H1 (cell line): ENCODE data around the gene VGF. TPM values are rescaled to one million over a fixed set of nuclear protein-coding genes. Genes with fewer than 3 reads are reported as not detected.

Experiments used
- CTCF ChIA-PET: fragments of 300-600 bp; sonication (Branson Sonifier 250); formaldehyde crosslinking; loops from one replicate; lab custom pipeline; 2021; ENCODE audit not compliant: partially characterized antibody; lab: Charles Lee
- POLR2A ChIA-PET: fragments of 300-600 bp; sonication (Branson Sonifier 250); formaldehyde crosslinking; loops from one replicate; lab custom pipeline; 2021; ENCODE audit warnings: inconsistent platforms; ENCODE audit not compliant: partially characterized antibody; lab: Charles Lee
- DNase-seq, 2 experiments: peaks; one replicate each; pipeline versions ENCODE4 v3.0.0 to v3.0.0-alpha.2; 2010 to 2022; ENCODE audit warnings: low spot score in 2 of 2, low read depth in 1 of 2, mixed read lengths in 1 of 2
- FAIRE-seq: peaks from 2 replicates; lab custom pipeline; 2011; peaks lifted over from hg19 to GRCh38; lab: Jason Lieb, UNC
- H2AFZ ChIP-seq: 2 replicates; pipeline ENCODE4 v1.8.1; 2012; ENCODE audit warnings: low read length, inconsistent platforms
- H2AK5ac ChIP-seq: 2 replicates; pipeline ENCODE4 v1.6.1; 2013; ENCODE audit warnings: low read depth, low read length
- H2BK120ac ChIP-seq: replicated peaks from 2 replicates; pipeline ENCODE3; 2013; ENCODE audit warnings: low read depth, low read length, inconsistent platforms
- H2BK12ac ChIP-seq: 2 replicates; pipeline ENCODE4 v1.6.1; 2013; ENCODE audit warnings: low read depth, low read length
- H2BK15ac ChIP-seq: 2 replicates; pipeline ENCODE4 v1.6.1; 2013; ENCODE audit warnings: low read length
- H2BK20ac ChIP-seq: 2 replicates; pipeline ENCODE4 v1.6.1; 2013; ENCODE audit warnings: low read length
- H2BK5ac ChIP-seq: 2 replicates; pipeline ENCODE4 v1.6.1; 2013; ENCODE audit warnings: low read depth, low read length
- H3K14ac ChIP-seq: 2 replicates; pipeline ENCODE4 v1.6.1; 2013; ENCODE audit warnings: inconsistent platforms; ENCODE audit not compliant: insufficient read length
- H3K18ac ChIP-seq: 2 replicates; pipeline ENCODE4 v1.6.1; 2013; ENCODE audit warnings: low read length; ENCODE audit errors: extremely low read depth
- H3K23ac ChIP-seq: 2 replicates; pipeline ENCODE4 v1.6.1; 2013; ENCODE audit warnings: inconsistent platforms; ENCODE audit not compliant: insufficient read length
- H3K23me2 ChIP-seq: 2 replicates; pipeline ENCODE4 v1.6.1; 2013; ENCODE audit warnings: low read depth, low read length
- H3K27ac ChIP-seq: 2 replicates; pipeline ENCODE4 v1.6.1; 2011; ENCODE audit warnings: low read depth, low read length, inconsistent platforms
- H3K27me3 ChIP-seq, 4 experiments: replicated peaks in 1 of 4; 1 replicate in 1 of 4; 2 replicates in 3 of 4; pipeline versions ENCODE4 v1.6.1 to v1.8.1; 2011 to 2013; ENCODE audit warnings: low read length in 3 of 4, mild to moderate bottlenecking in 3 of 4, inconsistent platforms in 2 of 4, mixed read lengths in 2 of 4, moderate library complexity in 1 of 4; ENCODE audit not compliant: control insufficient read depth in 3 of 4, insufficient read depth in 3 of 4; ENCODE audit errors: extremely low read depth in 1 of 4
- H3K36me3 ChIP-seq, 4 experiments: 2 replicates each; pipeline versions ENCODE4 v1.6.1 to v1.8.1; 2011 to 2013; ENCODE audit warnings: mild to moderate bottlenecking in 4 of 4, low read length in 3 of 4, moderate library complexity in 2 of 4, control low read depth in 1 of 4, inconsistent platforms in 1 of 4; ENCODE audit not compliant: insufficient read depth in 4 of 4, control insufficient read depth in 2 of 4
- H3K4ac ChIP-seq: replicated peaks from 2 replicates; pipeline ENCODE3; 2013; ENCODE audit warnings: low read length, low read depth, mixed read lengths, inconsistent platforms; ENCODE audit not compliant: insufficient read length
- H3K4me1 ChIP-seq, 4 experiments: replicated peaks in 1 of 4; 1 replicate in 1 of 4; 2 replicates in 3 of 4; pipeline versions ENCODE4 v1.6.1 to v1.8.1; 2011 to 2013; ENCODE audit warnings: low read length in 3 of 4, inconsistent platforms in 2 of 4, mixed read lengths in 1 of 4; ENCODE audit not compliant: insufficient read depth in 4 of 4, control insufficient read depth in 3 of 4
- H3K4me2 ChIP-seq, 2 experiments: 2 replicates each; pipeline versions ENCODE4 v1.6.1 to v1.8.1; 2011 to 2013; ENCODE audit warnings: low read depth in 2 of 2, low read length in 2 of 2, control low read depth in 1 of 2, inconsistent platforms in 1 of 2, mild to moderate bottlenecking in 1 of 2; ENCODE audit not compliant: insufficient read depth in 1 of 2
- H3K4me3 ChIP-seq, 4 experiments: fragments of 200-600, 300-600 bp in 1 of 4; sonication (generic), shearing (Covaris generic), sonication (Bioruptor Twin) in 1 of 4; 2 replicates each; pipeline versions ENCODE4 v1.5.1 to v1.8.1; 2011 to 2016; ENCODE audit warnings: low read length in 4 of 4, low read depth in 3 of 4, control low read depth in 2 of 4, inconsistent platforms in 2 of 4, mild to moderate bottlenecking in 2 of 4, mixed read lengths in 1 of 4, moderate library complexity in 1 of 4; ENCODE audit not compliant: insufficient read depth in 2 of 4; ENCODE audit errors: extremely low read depth in 1 of 4
- H3K56ac ChIP-seq: replicated peaks from 2 replicates; pipeline ENCODE3; 2013; ENCODE audit warnings: low read depth, mild to moderate bottlenecking, mixed read lengths, low read length, inconsistent platforms; ENCODE audit not compliant: insufficient read length
- H3K79me1 ChIP-seq: 2 replicates; pipeline ENCODE4 v1.6.1; 2013; ENCODE audit warnings: low read depth, low read length, control low read depth
- H3K79me2 ChIP-seq, 2 experiments: 2 replicates each; pipeline versions ENCODE4 v1.6.1 to v1.8.1; 2012 to 2013; ENCODE audit warnings: low read length in 2 of 2, mild to moderate bottlenecking in 2 of 2, inconsistent platforms in 1 of 2; ENCODE audit not compliant: insufficient read depth in 2 of 2, control insufficient read depth in 1 of 2
- H3K9ac ChIP-seq, 4 experiments: replicated peaks in 1 of 4; 1 replicate in 1 of 4; 2 replicates in 3 of 4; pipeline versions ENCODE4 v1.6.1 to v1.8.1; 2011 to 2013; ENCODE audit warnings: low read depth in 3 of 4, low read length in 3 of 4, control low read depth in 2 of 4, mild to moderate bottlenecking in 2 of 4, moderate library complexity in 2 of 4, inconsistent platforms in 1 of 4; ENCODE audit errors: extremely low read depth in 1 of 4
- H3K9me3 ChIP-seq, 2 experiments: 2 replicates each; pipeline versions ENCODE4 v1.6.1 to v1.8.1; 2012 to 2013; ENCODE audit warnings: mild to moderate bottlenecking in 2 of 2, moderate library complexity in 2 of 2, control low read depth in 1 of 2, inconsistent platforms in 1 of 2, low read depth in 1 of 2, low read length in 1 of 2, mixed read lengths in 1 of 2; ENCODE audit not compliant: insufficient read depth in 2 of 2
- H4K20me1 ChIP-seq, 2 experiments: replicated peaks in 1 of 2; 2 replicates each; pipeline versions ENCODE3 to v1.8.1; 2011 to 2013; ENCODE audit warnings: inconsistent platforms in 2 of 2, low read length in 2 of 2, mild to moderate bottlenecking in 1 of 2; ENCODE audit not compliant: insufficient read depth in 2 of 2, control insufficient read depth in 1 of 2
- H4K5ac ChIP-seq: 2 replicates; pipeline ENCODE4 v1.6.1; 2013; ENCODE audit warnings: low read length, low read depth, mixed read lengths, inconsistent platforms; ENCODE audit not compliant: insufficient read length
- H4K8ac ChIP-seq: 2 replicates; pipeline ENCODE4 v1.8.0; 2013; ENCODE audit warnings: mild to moderate bottlenecking, moderate library complexity, low read length, inconsistent platforms; ENCODE audit not compliant: insufficient read depth; ENCODE audit errors: extremely low read depth
- H4K91ac ChIP-seq: replicated peaks from 2 replicates; pipeline ENCODE3; 2013; ENCODE audit warnings: low read length, mixed read lengths, inconsistent platforms; ENCODE audit not compliant: insufficient read length
- HDAC2 ChIP-seq, 2 experiments: fragments of 300-600 bp in 1 of 2; sonication (generic) in 1 of 2; IDR thresholded peaks; 2 replicates each; pipeline ENCODE4 v1.6.1; 2011 to 2012; ENCODE audit warnings: low read depth in 2 of 2, low read length in 2 of 2, mild to moderate bottlenecking in 2 of 2, moderate library complexity in 2 of 2, borderline replicate concordance in 1 of 2, inconsistent platforms in 1 of 2
- NRF1 ChIP-seq: IDR thresholded peaks from 2 replicates; pipeline ENCODE4 v1.6.1; 2011; ENCODE audit warnings: mild to moderate bottlenecking, low read depth, low read length, improper control_type of control experiment
- SAP30 ChIP-seq: fragments of 300-600 bp; sonication (generic); IDR thresholded peaks from 2 replicates; pipeline ENCODE4 v1.7.1; 2012; ENCODE audit warnings: low read length, moderate library complexity, mild to moderate bottlenecking, inconsistent platforms; ENCODE audit not compliant: insufficient read depth, insufficient replicate concordance
- WGBS, 2 experiments: shearing (Covaris generic) in 1 of 2; methylation state at CpG; one replicate each; pipeline versions ENCODE4 v1.1.6 to v1.1.7; 2013 to 2015; ENCODE audit warnings: low lambda C conversion rate in 2 of 2, mixed read lengths in 2 of 2, inconsistent platforms in 1 of 2, low coverage in 1 of 2, missing lambda C conversion rate in 1 of 2; ENCODE audit not compliant: insufficient replicate concordance in 2 of 2, insufficient coverage in 1 of 2, insufficient read length in 1 of 2; ENCODE audit errors: extremely low coverage in 1 of 2, missing lambda C conversion rate in 1 of 2; 5-methylcytosine and 5-hydroxymethylcytosine counted together
- polyA plus RNA-seq, 7 experiments: library from polyadenylated mRNA; depleted of rRNA in 3 of 7; stranded (reverse) in 5 of 7; unstranded in 2 of 7; fragments of >200 nt in 5 of 7; fragments of 200-250 nt in 2 of 7; gene quantifications; 1 replicate in 5 of 7; 2 replicates in 1 of 7; 4 replicates in 1 of 7; pipeline versions ENCODE4 v1.2.1 to v1.2.3, GENCODE V29; 2011 to 2013; ENCODE audit warnings: missing spikeins in 2 of 7, mixed read lengths in 2 of 7
- total RNA-seq: library from RNA; stranded (reverse); fragmentation: NEBNext Ultra II Directional; extraction: Animal tissue kit (Norgen Biotek cat#: 25700); gene quantifications from 2 replicates; pipeline ENCODE4 v1.2.1, GENCODE V29; 2021

The VGF gene
- total and polyA plus RNA-seq, 2 of the 8 experiments (the other 6 are each of a cell fraction or from before 2014, with no cell fraction given) = 1.6 to 7.0 TPM

DNA sequence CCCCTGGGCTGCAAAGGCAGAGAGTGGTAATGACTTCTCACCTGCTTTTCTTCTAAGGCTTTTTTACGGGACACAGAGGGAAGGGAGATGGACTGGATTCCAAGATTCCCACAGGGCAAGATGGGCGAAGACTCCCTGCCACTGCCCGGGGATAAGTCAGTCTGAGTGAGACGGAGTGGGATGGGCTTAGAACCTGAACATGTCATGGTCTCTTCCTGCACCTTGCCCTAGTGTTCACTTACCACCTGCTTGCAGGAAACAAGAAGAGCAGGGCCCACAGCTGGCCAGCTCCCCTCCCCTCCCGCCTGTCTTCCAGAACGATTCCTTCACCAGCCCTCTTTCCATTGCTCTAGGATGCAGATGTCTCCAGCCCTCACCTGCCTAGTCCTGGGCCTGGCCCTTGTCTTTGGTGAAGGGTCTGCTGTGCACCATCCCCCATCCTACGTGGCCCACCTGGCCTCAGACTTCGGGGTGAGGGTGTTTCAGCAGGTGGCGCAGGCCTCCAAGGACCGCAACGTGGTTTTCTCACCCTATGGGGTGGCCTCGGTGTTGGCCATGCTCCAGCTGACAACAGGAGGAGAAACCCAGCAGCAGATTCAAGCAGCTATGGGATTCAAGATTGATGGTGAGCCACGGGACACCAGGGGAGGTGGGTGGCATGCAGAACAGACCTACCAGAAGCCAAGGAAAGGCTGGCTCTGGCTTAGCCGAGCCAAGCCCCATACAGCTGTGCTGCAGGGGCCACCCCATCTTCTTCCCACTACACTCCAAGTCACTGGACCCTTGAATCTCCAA is 37.1 kb downstream of the VGF start:
- Histone ChIP-seq H2AFZ (no peak overlapping the region), H2AK5ac (no peak overlapping the region; the same call in 1 of the 2 replicates), H3K79me2 (no peaks in the 10 kb centered on the region), H2BK15ac (peak overlapping the region; percentile 36; the same call in 1 of the 2 replicates), H3K9ac (no peak overlapping the region), H4K91ac (peak overlapping the region; percentile 36), H3K27me3 (no peaks in the 10 kb centered on the region; a peak in 1 of 7 replicates), H3K14ac (no peak overlapping the region), H3K23ac (no peak overlapping the region), H3K4me2 (no peak overlapping the region), H3K4ac (no peak overlapping the region), H3K4me1 (peaks cover 6 to 14% (median 11%) of the 10 kb centered on the region in 4 experiments), H3K56ac (no peak overlapping the region), H3K23me2 (no peaks in the 10 kb centered on the region; the same call in 1 of the 2 replicates), H4K5ac (no peak overlapping the region), H2BK5ac (0 out of 2 replicates have a peak overlapping the region, but pooled peaks have one; percentile 2), H3K4me3 (no peak overlapping the region), H2BK20ac (0 out of 2 replicates have a peak overlapping the region, but pooled peaks have one; percentile 15), H3K79me1 (no peaks in the 10 kb centered on the region), H3K9me3 (peaks cover 0 to 4% of the 10 kb centered on the region in 2 experiments; a peak in 1 of 4 replicates), H4K8ac (no peak overlapping the region), H3K36me3 (no peaks in the 10 kb centered on the region), H4K20me1 (no peaks in the 10 kb centered on the region), H3K18ac (no peak overlapping the region), H2BK120ac (no peak overlapping the region), H2BK12ac (peak overlapping the region; percentile 53; the same call in 1 of the 2 replicates), H3K27ac (no peak overlapping the region)
- DNase-seq (no peak), FAIRE-seq (no peak)
- CTCF ChIA-PET = interaction anchor here (0.9 to 8.3 kb wide), 10 partner anchors 9 to 152 kb away, joined by 3 to 80 read pairs (median 4); no protein-coding TSS in a partner anchor
- POLR2A ChIA-PET = interaction anchor here (1.2 kb wide), 1 partner anchor 84 kb away, joined by 3 read pairs; no protein-coding TSS in a partner anchor
- WGBS, 2 experiments = 93% methylated on average over 14 of the region's 14 CpGs; no CpG with 5 or more reads in 1 of the 2 experiments
- TF ChIP-seq HDAC2 (IDR thresholded peaks at IDR 0.05; ENCODE audit: borderline replicate concordance in 1 of 2, low read depth in 2 of 2, low read length in 2 of 2) (no peak), NRF1 (no peak), SAP30 (no peak)
